Kasumi-1 (cell line): Measurements from ENCODE around the gene TATDN3.
"Not testable (repeated sequence)": the region's sequence is repeated elsewhere in the genome, so short reads cannot be mapped to it uniquely, and the experiment has no call there.

Experiments used
- DNase-seq, 2 experiments: peaks; one replicate each; lab custom pipeline; 2025; lab: John Stamatoyannopoulos, UW

The TATDN3 gene

DNA sequence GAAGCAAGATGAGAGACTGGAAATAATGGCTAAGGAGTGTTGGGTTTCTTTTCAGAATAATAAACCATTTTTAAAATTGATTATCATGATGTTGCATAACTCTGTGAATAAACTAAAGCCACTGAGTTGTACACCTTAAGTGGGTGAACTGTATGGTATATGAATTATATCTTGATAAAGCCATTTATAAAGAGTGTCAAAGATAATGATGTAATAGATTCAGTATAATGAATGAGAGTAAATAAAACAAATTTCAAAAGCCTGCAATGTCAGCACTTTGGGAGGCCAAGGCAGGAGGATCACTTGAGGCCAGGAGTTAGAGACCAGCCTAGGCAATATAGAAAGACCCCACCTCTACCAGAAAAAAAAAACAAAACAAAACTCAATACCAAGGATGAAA lies 16.5 kb upstream of the TATDN3 start:
- no peak for DNase-seq

DNA sequence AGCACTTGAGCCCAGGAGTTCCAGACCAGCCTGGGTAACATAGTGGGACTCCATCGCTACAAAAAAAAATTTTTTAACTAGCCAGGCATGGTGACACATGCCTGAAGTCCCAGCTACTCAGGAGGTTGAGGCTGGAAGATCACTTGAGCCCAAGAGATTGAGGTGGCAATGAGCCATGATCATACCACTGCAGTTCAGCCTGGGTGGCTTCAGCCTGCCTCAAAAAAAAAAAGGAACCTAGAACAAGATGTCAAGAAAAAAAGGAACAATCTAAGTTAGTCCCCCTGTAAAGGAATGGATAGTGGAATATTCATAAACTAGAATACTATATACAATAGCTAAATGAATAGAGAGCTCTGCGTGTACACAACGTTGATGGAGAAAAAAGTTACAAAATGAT lies 14.5 kb upstream of the TATDN3 start:
- peak; percentile 79 for DNase-seq

DNA sequence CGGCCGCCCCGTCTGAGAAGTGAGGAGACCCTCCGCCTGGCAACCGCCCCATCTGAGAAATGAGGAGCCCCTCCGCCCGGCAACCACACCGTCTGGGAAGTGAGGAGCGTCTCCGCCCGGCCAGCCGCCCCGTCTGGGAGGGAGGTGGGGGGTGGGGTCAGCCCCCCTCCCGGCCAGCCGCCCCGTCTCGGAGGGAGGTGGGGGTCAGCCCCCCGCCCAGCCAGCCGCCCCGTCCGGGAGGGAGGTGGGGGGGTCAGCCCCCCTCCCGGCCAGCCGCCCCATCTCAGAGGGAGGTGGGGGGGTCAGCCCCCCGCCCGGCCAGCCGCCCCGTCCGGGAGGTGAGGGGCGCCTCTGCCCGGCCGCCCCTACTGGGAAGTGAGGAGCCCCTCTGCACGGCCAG lies 12.6 kb upstream of the TATDN3 start:
- not testable (repeated sequence) for DNase-seq

DNA sequence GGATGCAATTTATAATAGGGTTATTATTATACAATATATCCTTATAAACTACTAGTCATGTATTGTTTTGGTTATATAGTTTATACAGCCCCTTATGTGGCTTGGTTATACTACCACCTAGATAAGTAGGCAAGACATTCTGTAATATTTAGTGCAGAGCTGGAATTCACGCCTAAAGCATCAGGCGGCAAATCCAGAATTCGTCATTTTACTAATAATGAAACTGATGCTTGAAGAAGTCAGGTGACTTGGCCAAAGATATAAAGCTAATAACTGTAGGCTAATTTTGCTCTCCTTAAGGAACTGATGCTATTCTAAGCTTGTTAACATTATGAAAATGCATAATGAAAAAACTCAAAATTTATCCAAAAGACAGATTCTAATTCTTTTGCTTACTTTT lies 10.9 kb upstream of the TATDN3 start:
- DNase-seq: no peak

DNA sequence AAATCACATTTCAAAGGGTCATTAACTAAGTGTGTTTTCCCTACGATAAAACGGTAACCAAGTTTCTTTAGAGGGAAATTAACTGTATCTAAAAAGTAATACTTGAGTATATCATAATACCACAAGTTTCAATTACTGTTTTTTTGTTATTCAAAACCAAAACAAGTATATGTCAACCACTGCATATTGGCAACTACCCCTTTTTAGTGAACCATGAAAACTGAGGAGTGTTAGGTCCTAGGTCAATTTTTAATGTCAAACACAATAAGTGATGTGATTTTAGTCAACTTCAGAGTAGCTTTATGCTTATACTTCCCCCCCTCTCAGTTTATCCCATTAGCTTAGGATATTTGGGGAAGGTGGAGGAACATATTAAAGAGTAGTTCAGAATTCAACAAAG lies 10.5 kb upstream of the TATDN3 start:
- no peak for DNase-seq

DNA sequence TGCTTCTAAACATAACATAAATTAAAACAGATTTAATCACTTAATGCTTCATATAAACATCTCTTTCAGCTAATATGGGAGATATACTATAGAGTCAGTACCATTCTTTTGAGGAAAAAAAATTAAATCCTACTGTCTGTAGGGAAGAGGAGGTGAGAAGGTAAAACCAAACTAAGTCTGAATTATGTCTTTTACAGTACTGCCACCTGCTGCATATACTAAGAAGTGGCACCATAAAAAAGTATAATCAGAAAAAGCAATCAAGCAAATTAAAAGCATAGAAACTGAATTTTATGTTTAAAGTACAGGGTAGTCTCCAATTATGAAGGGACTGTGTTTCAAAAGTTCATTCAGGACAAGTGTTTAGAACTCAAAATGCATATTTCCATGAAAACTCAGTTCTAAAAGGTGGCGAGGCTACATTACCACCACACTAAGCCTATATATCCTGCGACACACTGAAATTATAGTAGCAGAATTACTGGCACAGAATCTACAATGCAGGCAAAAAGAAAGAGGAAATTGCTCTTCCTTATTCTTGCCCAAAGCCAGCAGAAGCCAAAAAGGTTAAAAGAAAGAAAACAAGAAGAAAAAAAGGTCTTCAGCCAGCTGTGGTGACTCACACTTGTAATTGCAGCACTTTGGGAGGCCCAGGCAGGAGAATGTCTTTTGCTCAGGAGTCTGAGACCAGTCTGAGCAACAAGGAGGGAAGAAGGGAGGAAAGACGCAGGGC lies 9.1 kb upstream of the TATDN3 start:
- peak; percentile 58 to 67 for DNase-seq

DNA sequence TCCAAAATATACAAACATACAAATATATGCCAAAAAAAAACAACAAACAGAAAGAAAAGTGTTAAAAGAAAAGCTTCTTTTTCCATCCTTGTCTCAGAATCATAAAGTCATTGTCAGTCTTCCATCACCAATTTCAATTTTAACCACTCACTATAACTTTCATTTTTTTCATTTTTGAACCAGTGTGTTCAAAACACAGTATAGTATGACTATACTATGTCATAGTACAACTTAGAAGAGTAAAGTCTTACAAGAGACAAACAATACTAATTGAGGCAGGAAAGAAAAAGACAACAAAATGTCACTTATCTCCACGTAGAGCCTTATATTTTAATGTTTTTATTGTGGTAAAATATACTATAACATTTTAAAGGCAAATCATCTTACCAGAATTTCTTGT lies 7.7 kb upstream of the TATDN3 start:
- DNase-seq: no peak

DNA sequence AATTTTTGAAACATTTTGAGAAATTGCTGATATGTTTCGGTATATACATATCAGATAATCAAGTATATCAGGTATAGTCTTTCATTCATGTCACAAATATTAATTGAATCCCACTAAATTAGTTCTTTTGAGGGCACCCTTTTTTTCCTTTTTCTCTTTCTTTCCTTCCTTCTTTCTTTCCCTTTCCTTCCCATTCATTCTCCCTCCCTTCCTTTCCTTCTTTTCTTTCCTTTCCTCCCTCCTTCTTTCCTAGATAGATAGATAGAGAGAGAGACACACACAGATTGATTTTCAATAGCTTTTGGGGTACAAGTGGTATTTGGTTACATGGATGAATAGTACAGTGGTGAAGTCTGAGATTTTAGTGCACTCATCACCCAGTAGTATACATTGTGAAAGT lies 5.8 kb upstream of the TATDN3 start:
- DNase-seq: no peak

DNA sequence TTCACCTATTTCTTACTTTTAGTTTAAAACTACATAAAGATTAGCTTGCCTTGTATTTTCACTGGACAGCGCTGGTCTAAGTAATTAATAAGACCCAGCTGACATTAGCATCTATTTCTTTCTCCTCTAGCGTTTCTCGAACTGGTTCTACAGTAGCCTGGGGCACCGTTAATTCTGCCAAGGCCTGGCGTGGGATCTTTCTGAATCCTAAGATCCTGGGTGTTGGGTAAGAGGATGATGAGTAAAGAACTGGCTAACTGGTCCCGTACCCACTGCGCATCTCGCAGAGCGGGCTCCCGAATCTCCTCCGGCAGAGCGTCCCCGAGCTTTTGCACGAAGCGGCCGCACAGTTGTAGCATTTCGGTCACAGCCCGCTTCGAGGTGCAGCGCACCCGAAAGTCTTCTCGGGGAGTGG lies 426 bp upstream of the TATDN3 start:
- DNase-seq: peak; percentile 72 to 79

DNA sequence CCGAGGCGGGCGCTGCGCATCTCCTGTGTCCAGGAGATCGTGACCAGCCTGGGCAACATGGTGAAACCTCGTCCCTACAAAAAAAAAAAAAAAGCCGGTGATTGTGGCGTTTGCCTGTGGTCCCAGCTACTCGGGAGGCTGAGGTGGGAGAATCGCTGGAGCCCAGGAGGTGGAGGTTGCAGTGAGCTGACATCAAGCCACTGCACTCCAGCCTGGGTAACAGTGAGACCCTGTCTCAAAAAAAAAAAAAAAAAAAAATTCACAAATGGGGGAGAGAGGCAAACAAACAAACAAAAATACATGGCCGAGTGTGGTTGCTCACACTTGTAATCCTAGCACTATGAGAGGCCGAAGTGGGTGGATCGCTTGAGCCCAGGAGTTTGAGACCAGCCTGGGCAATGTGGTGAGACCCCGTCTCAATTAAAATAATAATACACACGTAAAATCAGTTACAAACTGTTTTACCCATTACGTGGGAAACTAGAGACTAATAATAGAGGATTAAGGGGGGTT lies 758 bp downstream of the TATDN3 start:
- no peak for DNase-seq

DNA sequence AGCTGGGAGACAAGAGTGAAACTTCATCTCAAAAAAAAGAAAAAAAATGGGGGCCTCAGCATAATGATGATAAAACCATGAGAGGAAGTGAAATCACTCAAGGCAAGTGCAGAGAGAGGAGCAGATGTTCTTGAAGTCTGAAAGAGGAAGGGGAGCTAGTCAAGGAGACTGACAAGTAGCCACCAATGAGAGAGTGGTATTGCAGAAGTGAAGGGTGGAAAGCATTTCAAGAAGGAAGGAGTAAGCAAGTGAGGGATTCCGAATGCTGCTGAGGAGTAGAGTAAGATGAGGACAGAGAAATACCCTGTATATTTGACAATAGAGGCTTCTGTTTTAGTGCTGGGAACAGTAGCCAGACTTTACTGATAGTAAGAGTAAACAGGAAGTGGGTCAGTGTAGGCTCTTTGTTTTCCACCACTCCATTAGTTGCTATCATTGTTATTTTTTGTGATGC lies 2.9 kb downstream of the TATDN3 start:
- DNase-seq: peak; percentile 90 to 92

DNA sequence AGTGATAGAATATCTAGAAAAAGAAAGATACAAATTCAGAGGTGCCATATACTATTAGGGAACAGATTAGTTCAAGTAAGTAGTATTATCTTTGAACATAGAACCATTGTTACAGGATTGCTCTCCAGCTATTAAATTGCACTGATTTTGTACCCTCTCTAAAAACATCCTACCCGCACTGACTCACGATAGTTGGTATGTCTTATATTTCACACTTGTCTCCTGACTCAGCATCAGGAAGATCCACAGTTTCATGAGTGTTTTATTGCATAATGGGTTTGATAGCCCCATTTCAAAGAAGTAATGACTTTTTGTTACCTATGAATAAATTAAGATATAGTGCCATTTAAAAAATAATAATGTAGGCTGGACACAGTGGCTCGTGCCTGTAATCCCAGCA lies 6.0 kb downstream of the TATDN3 start:
- DNase-seq: no peak

DNA sequence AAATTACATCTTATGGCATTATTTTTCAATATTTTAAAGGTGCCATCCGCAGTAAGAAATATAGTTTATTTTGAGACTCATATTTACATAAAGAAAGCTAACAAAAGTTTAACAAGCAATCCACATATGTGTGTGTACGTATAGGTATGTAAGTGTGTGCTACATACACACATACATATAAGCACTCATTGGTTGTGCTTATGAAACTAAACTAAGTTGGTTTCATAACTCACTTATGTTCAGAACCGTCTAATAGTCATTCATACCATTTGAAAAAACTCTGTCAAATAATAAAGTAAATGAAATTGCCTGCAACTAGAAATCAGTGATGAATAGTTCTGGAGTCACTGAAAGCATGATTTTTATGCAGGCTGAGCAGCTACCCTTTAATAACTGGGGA lies 14.1 kb downstream of the TATDN3 start:
- no peak for DNase-seq

DNA sequence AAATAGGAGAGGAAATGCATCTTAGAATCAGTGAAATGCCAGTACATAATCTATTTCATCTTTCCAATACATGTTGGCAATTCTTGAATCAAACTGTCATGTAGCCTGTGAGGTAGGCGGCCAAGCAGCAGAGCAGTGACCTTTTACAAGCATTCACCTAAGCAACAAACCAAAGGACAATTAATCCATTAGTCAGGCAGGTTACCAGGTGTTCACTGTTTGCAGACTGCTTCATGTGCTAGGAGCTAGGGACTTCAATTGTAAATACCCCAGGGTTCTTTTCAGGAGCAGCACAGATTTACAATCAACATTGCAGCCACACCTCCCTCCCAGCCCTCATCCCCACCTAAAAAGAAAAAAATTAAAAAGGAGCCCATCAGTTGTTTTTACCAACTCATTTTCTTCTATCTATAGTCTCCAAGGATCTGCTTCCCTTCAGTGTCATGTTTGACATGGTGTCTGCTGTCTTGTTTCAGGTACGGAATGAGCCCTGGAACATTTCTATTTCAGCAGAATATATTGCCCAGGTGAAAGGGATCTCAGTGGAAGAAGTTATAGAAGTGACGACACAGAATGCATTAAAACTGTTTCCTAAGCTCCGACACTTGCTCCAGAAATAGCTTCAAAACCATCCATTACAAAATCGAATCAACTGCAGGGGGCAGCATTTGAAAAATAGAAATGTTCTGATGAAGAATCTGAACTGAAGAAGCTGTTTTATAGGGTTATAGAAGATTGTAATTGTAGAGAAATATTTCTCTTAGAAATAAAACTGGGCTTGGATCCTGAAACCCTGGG lies 23.0 kb downstream of the TATDN3 start:
- peak in 1 of 2 experiments; percentile 14 for DNase-seq

DNA sequence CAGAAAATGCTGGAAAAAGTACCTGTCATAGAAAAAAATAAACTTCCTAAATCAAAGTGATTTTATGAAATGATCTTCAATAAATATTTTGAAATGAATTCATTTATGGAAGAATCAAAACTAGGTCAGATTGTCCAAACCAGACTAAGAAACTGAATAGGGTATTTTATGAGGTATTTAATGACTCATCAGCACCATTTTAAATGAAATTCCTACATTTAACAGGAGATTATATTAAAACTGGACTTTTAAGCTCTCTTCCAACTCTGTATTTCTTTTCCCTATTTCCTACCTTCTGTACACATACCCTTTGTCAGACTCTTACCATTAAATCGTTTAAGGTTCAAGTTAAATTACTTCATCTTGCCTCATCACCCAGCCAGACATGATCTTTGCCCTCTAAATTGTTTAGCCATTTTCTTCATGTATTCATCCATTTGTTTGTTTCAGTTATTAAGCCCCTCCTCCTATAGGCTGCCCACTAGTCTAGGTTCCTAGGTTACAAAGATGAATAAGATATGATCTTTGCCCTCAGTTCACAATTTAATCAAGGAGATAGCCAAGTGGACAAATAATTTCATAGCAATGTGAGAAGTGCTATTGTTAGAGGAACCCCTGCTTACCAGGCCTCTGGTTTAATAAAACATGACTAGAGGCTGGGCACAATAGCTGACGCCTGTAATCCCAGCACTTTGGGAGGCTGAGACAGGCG lies 25.0 kb downstream of the TATDN3 start:
- DNase-seq: no peak

DNA sequence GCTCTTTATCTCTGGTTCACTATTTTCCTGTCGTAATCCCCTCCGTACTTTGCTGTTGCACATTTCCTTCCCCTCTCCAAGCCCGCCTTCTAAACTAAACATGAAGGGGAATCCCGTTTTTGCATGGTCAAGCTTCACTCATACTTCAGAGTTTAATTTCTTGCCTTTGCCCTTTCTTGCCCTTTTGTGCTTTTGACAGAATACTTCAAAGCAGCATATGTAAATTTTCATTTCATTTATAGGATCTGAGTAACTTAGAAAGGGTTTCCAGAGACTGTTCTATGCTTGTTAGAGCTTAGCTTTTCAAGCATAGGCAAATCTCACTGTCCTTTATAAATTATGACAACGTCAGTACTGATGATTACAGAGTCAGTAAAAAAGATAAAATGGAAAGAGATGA lies 28.0 kb downstream of the TATDN3 start:
- peak in 1 of 2 experiments; percentile 37 for DNase-seq

DNA sequence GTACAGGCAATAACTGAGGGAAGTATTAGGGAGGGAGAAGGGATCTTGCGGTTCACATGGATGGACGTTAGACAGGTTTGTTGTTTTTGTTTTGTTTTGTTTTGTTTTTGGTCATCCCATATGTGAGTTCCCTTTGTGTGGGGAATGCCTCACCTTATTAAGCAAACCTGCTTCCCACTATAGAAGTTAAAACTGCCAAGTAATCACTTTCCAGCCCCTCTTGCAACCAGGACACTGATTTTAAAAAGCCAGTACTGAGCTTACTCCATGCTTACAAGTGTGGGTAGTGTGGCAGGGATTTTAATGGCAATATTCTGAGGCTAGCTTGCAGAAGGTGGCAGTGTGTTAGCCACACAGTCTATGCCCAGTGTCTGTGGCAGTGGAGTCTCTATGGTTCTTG lies 29.3 kb downstream of the TATDN3 start:
- no peak for DNase-seq

DNA sequence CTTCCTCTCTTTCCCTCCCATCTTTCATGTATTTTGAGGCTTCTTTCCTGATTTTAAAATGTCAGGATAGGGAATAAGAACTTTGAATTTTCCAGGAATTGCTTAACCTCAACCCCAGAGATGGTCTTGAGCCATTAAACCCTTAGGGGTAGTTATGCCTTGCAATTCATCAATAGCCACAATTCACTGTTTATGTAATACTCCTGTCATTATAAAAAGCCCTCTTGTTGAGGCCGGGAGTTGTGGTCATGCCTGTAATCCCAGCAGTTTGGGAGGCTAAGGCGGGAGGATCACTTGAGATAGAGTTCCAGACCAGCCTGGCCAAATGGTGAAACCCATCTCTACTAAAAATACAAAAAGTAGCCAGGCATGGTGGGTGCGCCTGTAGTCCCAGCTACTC lies 31.3 kb downstream of the TATDN3 start:
- DNase-seq: no peak

DNA sequence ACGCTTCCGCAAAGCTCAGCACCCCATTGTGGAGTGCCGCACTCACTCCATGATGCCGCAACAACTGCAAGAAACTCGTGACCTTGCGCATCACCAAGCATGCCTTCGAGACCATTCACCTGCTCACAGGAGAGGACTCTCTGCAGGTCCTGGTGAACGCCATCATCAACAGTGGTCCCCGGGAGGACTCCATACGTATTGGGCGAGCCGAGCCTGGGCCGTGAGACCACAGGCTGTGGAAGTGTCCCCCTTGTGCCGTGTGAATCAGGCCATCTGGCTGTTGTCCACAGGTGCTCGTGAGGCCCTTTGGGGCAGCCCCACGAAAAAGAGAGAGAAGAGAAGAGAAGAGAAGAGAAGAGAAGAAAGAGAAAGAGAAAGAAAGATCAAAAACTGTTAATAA lies 32.5 kb downstream of the TATDN3 start:
- no peak for DNase-seq

DNA sequence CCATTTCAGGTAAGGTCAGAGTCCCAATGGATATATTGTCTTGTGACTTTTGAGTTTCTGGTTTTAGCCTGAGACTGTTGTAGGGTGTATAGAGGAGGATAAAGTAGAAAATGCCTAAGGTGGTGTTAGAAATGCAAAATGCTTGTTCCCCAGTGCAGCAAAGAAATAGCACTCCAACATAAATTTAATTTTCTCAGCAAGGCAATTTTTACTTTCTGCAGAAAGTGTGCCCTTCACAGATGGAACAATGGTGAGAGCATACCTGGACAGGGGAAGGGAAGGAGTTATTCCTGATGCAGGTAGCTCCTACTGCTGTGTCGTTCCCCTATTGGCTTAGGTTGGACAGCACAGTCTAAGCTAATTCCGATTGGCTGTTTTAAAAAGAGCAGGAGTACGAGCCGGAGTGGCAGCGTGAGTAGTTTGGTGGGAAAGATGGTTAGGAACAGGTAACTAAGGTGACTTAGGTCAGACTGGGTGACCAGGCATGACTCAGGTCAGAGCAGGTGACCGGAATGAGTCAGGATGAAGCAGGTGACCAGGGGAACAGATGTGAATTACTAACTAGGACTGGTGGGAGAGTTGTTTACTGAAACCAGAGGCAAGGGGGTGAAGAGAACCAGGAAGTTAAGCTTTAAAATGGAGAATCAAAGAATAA lies 34.2 kb downstream of the TATDN3 start:
- no peak for DNase-seq

DNA sequence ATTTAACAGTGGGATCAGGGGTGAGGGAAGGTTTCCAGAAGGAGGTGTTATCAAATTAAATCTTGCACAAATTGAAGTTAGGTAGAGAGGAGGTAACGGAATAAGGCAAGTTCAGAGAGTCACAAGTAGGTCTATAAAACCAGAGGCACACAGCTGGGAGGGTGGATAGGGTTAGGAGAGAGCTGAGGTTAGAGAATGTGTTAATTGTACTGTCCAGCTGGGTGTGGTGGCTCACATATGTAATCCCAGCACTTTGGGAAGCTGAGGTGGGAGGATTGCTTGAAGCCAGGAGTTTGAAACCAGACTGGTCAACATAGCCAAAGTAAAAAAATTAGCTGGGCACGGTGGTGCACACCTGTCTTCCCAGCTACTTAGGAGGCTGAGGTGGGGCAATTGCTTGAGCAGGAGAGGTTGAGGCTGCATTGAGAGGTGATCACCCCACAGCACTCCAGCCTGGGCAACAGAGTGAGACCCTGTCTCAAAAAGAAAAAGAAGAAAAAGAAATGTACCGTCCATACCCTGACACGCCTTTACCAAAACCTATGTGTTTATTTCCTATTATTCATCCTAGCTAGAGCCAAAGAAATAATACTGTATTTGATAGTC lies 35.6 kb downstream of the TATDN3 start:
- no peak for DNase-seq

DNA sequence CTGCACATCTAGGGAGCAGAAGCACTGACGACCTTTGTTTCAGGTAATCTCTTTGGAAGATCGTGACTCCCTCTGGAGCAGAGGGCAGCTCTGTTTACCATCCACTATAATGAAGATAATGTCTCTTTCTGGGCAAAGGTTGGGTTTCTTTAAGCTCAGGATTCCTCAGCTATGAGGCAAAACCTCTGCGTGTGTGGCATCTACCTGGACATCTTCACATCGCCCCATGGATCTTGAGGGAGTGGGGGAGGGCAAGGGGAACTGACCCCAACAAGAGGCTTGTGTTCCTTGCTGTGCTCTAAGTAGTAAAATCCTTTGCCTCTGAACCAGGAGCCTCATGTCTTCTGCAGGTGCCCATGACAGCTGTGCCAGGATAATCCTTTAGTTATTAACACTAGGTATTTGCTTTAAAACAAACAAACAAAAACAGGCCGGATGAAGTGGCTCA lies 36.2 kb downstream of the TATDN3 start:
- no peak for DNase-seq
